A549 (cell line): Measurements from ENCODE around the gene GRM4. TPM values are rescaled to one million over a fixed set of nuclear protein-coding genes. Genes with fewer than 3 reads are reported as not detected.

Experiments used
- ATAC-seq, 2 experiments: fragments of 200-7000 bp in 1 of 2; fragments of >200 bp in 1 of 2; cut with Nextera tagmentation in 1 of 2; cut with Tn5 transposase in 1 of 2; 3 replicates each; pipeline versions ENCODE4 v1.8.0 to v1.9.1; 2018 to 2020; ENCODE audit warnings: mild to moderate bottlenecking in 1 of 2, moderate library complexity in 1 of 2
- CTCF ChIA-PET: fragments of 300-600 bp; sonication (Branson Sonifier 250); formaldehyde crosslinking; extraction: SDS; loops from one replicate; lab custom pipeline; 2021; ENCODE audit warnings: antibody characterized with exemption, inconsistent platforms; lab: Yijun Ruan, JAX
- POLR2A ChIA-PET: fragments of 350-600 bp; formaldehyde crosslinking; extraction: SDS; loops from one replicate; lab custom pipeline; 2021; ENCODE audit warnings: antibody characterized with exemption, inconsistent platforms; lab: Yijun Ruan, JAX
- DNase-seq, 2 experiments: peaks; one replicate each; pipeline versions ENCODE4 v3.0.0 to v3.0.0-alpha.2; 2011 to 2016; ENCODE audit warnings: low read depth in 1 of 2, low spot score in 1 of 2
- FAIRE-seq: peaks from 2 replicates; lab custom pipeline; 2011; peaks lifted over from hg19 to GRCh38; lab: Jason Lieb, UNC
- H3K27ac ChIP-seq, 2 experiments: fragments of >200 bp; sonication (Bioruptor Twin); formaldehyde crosslinking; 3 replicates each; pipeline ENCODE4 v1.5.1; 2016 to 2017
- H3K4me1 ChIP-seq: fragments of >200 bp; sonication (Bioruptor Twin); formaldehyde crosslinking; 3 replicates; pipeline ENCODE4 v1.6.1; 2016
- H3K4me2 ChIP-seq: fragments of >200 bp; sonication (Bioruptor Twin); formaldehyde crosslinking; 3 replicates; pipeline ENCODE4 v1.6.1; 2016
- H3K4me3 ChIP-seq: fragments of >200 bp; sonication (Bioruptor Twin); formaldehyde crosslinking; 3 replicates; pipeline ENCODE4 v1.5.1; 2016
- H3K9me3 ChIP-seq: fragments of >200 bp; sonication (Bioruptor Twin); formaldehyde crosslinking; 3 replicates; pipeline ENCODE4 v1.6.1; 2016
- BHLHE40 ChIP-seq: IDR thresholded peaks from 2 replicates; pipeline ENCODE4 v1.6.1; 2012; ENCODE audit warnings: low read depth, low read length, inconsistent platforms
- CHD4 ChIP-seq: fragments of 200-600 bp; sonication (generic); IDR thresholded peaks from 2 replicates; pipeline ENCODE4 v1.6.1; 2016; ENCODE audit warnings: antibody characterized with exemption, mild to moderate bottlenecking, borderline replicate concordance
- CTCF ChIP-seq: fragments of >200 bp; sonication (Bioruptor Twin); formaldehyde crosslinking; IDR thresholded peaks from 3 replicates; pipeline ENCODE4 v1.5.1; 2016
- E2F6 ChIP-seq: IDR thresholded peaks from 2 replicates; pipeline ENCODE4 v1.6.1; 2012; ENCODE audit warnings: low read depth, borderline replicate concordance
- ESRRA ChIP-seq: fragments of 150-350 bp; IDR thresholded peaks from 2 replicates; pipeline ENCODE4 v1.6.1; 2014; ENCODE audit warnings: mild to moderate bottlenecking, low read length, borderline replicate concordance
- HDAC2 ChIP-seq: fragments of 200-600 bp; sonication (generic); IDR thresholded peaks from 2 replicates; pipeline ENCODE4 v1.6.1; 2016
- HEYL ChIP-seq: fragments of 250-450 bp; sonication (Bioruptor Pico); IDR thresholded peaks from 2 replicates; pipeline ENCODE4 v1.8.0; 2021; ENCODE audit warnings: mild to moderate bottlenecking, moderate library complexity
- HOXA7 ChIP-seq: fragments of 250-450 bp; sonication (Bioruptor Pico); IDR thresholded peaks from 2 replicates; pipeline ENCODE4 v1.5.0; 2020; ENCODE audit warnings: mild to moderate bottlenecking, moderate library complexity
- KDM1A ChIP-seq: fragments of 200-600 bp; sonication (generic); IDR thresholded peaks from 2 replicates; pipeline ENCODE4 v1.6.1; 2016; ENCODE audit warnings: low read depth, mild to moderate bottlenecking
- NFE2L2 ChIP-seq: fragments of 150-350 bp; conservative IDR thresholded peaks from 2 replicates; pipeline ENCODE4 v1.6.1; 2014; ENCODE audit warnings: low read length
- NR3C1 ChIP-seq: fragments of >200 bp; sonication (Bioruptor Twin); formaldehyde crosslinking; IDR thresholded peaks from 3 replicates; pipeline ENCODE4 v1.6.1; 2017
- PHF8 ChIP-seq: fragments of 200-600 bp; sonication (generic); IDR thresholded peaks from 2 replicates; pipeline ENCODE4 v1.6.1; 2016; ENCODE audit warnings: low read depth, mild to moderate bottlenecking, antibody characterized with exemption, moderate library complexity, borderline replicate concordance
- POLR2A ChIP-seq: IDR thresholded peaks from 2 replicates; pipeline ENCODE4 v1.6.1; 2012; ENCODE audit warnings: mild to moderate bottlenecking, low read length
- RAD21 ChIP-seq, 2 experiments: fragments of >200 bp in 1 of 2; sonication (Bioruptor Twin) in 1 of 2; formaldehyde crosslinking in 1 of 2; IDR thresholded peaks in 1 of 2; conservative IDR thresholded peaks in 1 of 2; 2 replicates in 1 of 2; 3 replicates in 1 of 2; pipeline ENCODE4 v1.6.1; 2012 to 2018; ENCODE audit warnings: inconsistent platforms in 1 of 2
- RCOR1 ChIP-seq: fragments of 150-350 bp; IDR thresholded peaks from 2 replicates; pipeline ENCODE4 v1.6.1; 2014; ENCODE audit warnings: antibody characterized with exemption, low read length, low read depth
- RFX5 ChIP-seq: fragments of 450-650 bp; IDR thresholded peaks from 2 replicates; pipeline ENCODE4 v1.7.1; 2014; ENCODE audit warnings: antibody characterized with exemption, mild to moderate bottlenecking, moderate library complexity
- TFCP2L1 ChIP-seq: fragments of 250-450 bp; sonication (Bioruptor Pico); IDR thresholded peaks from 2 replicates; pipeline ENCODE4 v1.5.0; 2021; ENCODE audit warnings: mild to moderate bottlenecking
- TP53 ChIP-seq: fragments of 250-450 bp; sonication (Bioruptor Pico); IDR thresholded peaks from 2 replicates; pipeline ENCODE4 v1.5.0; 2021; ENCODE audit warnings: mild to moderate bottlenecking, moderate library complexity
- WGBS: methylation state at CpG from one replicate; pipeline ENCODE4 v1.1.6; 2017; ENCODE audit errors: missing lambda C conversion rate; 5-methylcytosine and 5-hydroxymethylcytosine counted together
- polyA plus RNA-seq, 4 experiments: library from polyadenylated mRNA; depleted of rRNA in 3 of 4; stranded (reverse); fragments of >200 nt; fragmentation: RNase III in 1 of 4; extraction: RNeasy Plus Mini Kit Qiagen cat#74134 plus additional on column Dnase treatment in 1 of 4; gene quantifications; 2 replicates in 3 of 4; 3 replicates in 1 of 4; pipeline ENCODE4 v1.2.3, GENCODE V29; 2011 to 2017
- TF ChIP-seq, protein P1 (sequence below): fragments of 450-650 bp; IDR thresholded peaks from 2 replicates; pipeline ENCODE4 v1.6.1; 2014; ENCODE audit warnings: antibody characterized with exemption
- TF ChIP-seq, protein P2 (sequence below): fragments of >200 bp; sonication (Bioruptor Twin); formaldehyde crosslinking; IDR thresholded peaks from 3 replicates; pipeline ENCODE4 v1.6.1; 2016
- TF ChIP-seq, protein P3 (sequence below): IDR thresholded peaks from 2 replicates; pipeline ENCODE4 v1.6.1; 2012

GRM4 gene
- polyA plus RNA-seq, 2 of the 4 experiments (the other 2 are of a cell fraction), result 0.05 TPM

DNA sequence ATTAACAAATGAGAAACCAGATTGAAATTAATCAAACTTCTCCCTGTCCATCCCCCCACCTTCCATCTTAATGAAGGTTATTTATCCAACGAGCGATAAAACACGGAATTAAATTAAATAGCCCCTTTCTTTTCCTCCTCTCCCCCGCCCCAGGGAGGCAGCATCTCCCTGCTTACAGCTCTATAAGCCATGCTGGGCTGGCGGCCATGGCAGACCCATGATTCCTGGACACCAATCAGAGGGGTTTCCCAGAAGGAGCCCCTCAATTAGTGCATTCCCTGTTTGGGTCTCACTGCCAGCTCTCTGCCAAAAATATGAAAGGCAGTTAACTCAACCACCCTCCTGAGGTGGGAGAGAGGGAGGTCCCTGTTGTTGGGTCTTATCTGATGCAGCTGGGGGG lies 33.8 kb downstream of the GRM4 start:
- ATAC-seq (no peak), FAIRE-seq (no peak), DNase-seq (no peak)
- ChIA-PET POLR2A (no interaction called here), CTCF (interaction anchor here (1.0 to 1.5 kb wide), 3 partner anchors 33 to 85 kb away, joined by 3 to 4 read pairs (median 4); no protein-coding TSS in a partner anchor)
- Histone ChIP-seq H3K4me1 (no peaks in the 10 kb centered on the region), H3K9me3 (no peaks in the 10 kb centered on the region), H3K4me3 (no peak overlapping the region), H3K4me2 (no peak overlapping the region), H3K27ac (no peak overlapping the region)
- 0% methylated on average over 5 of the region's 5 CpGs for WGBS
- TF ChIP-seq CHD4 (no peak), HOXA7 (CRISPR knock-in tag) (no peak), NR3C1 (no peak), RCOR1 (no peak)

DNA sequence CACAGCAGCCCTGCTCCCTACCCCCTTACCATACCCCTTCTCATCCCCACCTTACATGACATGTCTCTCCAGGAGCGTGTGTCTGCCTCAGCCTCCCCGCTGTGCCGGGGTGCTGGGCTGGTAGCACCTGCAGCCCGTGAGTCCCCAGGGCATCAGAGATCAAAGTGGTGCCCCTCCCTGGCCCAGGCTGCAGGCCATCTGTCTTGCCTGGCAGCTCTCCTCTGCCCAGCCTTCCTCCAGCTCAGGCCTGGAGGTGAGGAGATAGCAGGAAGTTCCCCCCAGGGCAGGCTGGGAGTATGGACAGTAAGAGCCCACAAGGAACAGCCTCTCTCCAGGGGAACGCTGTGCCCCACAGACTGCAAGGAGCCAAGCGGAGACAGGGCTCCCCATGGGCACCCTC lies 35.3 kb downstream of the GRM4 start:
- Histone ChIP-seq H3K4me1 (no peaks in the 10 kb centered on the region), H3K27ac (no peak overlapping the region), H3K9me3 (no peaks in the 10 kb centered on the region), H3K4me3 (no peak overlapping the region), H3K4me2 (no peak overlapping the region)
- DNase-seq, result no peak
- no peak for ATAC-seq
- no peak for FAIRE-seq
- WGBS, result no CpG with 5 or more reads among the region's 6 CpGs
- CTCF ChIA-PET, result interaction anchor here (0.6 to 2.3 kb wide), 2 partner anchors 45 to 705 kb away, joined by 3 to 6 read pairs; no protein-coding TSS in a partner anchor
- TF ChIP-seq KDM1A (no peak), TP53 (CRISPR knock-in tag) (no peak), BHLHE40 (no peak), POLR2A (no peak), PHF8 (no peak), HEYL (CRISPR knock-in tag) (no peak), HDAC2 (no peak), CHD4 (no peak), CTCF (no peak), NR3C1 (no peak)
- TF ChIP-seq, protein P1, sequence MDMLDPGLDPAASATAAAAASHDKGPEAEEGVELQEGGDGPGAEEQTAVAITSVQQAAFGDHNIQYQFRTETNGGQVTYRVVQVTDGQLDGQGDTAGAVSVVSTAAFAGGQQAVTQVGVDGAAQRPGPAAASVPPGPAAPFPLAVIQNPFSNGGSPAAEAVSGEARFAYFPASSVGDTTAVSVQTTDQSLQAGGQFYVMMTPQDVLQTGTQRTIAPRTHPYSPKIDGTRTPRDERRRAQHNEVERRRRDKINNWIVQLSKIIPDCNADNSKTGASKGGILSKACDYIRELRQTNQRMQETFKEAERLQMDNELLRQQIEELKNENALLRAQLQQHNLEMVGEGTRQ, result no peak
- TF ChIP-seq, protein P2, sequence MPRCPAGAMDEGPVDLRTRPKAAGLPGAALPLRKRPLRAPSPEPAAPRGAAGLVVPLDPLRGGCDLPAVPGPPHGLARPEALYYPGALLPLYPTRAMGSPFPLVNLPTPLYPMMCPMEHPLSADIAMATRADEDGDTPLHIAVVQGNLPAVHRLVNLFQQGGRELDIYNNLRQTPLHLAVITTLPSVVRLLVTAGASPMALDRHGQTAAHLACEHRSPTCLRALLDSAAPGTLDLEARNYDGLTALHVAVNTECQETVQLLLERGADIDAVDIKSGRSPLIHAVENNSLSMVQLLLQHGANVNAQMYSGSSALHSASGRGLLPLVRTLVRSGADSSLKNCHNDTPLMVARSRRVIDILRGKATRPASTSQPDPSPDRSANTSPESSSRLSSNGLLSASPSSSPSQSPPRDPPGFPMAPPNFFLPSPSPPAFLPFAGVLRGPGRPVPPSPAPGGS, result no peak
- POLR2A ChIA-PET, result no interaction called here

DNA sequence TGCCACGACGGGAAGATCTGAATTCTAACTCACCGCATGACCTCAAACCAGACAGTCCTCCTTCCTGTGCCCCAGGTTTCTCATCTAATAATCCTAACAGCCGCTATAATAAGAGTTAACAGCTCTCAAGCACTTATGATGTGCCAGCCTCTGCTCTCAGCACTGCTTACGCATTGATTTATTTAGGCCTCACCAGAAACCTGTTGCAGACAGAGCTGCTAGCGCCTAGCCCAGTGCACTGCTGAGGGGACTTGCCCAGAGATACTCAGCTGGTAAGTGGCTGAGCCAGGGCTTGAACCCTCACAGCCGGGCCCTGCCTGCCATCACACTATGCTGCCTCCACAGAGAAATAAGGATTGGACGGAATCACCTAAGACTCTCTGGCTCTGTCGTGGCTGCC lies 37.7 kb downstream of the GRM4 start:
- H3K9me3 ChIP-seq, result no peaks in the 10 kb centered on the region
- ChIA-PET POLR2A (no interaction called here), CTCF (no interaction called here)
- no peak overlapping the region for H3K27ac ChIP-seq
- H3K4me3 ChIP-seq, result no peak overlapping the region
- no peak for DNase-seq
- no peak for ATAC-seq
- 65% methylated on average over 7 of the region's 9 CpGs for WGBS
- no peak overlapping the region for H3K4me2 ChIP-seq
- no peak for FAIRE-seq
- H3K4me1 ChIP-seq, result no peaks in the 10 kb centered on the region
- TF ChIP-seq E2F6 (no peak), ESRRA (no peak), BHLHE40 (no peak), NR3C1 (no peak), RFX5 (no peak), HDAC2 (no peak), TFCP2L1 (CRISPR knock-in tag) (no peak), NFE2L2 (no peak), CTCF (no peak), RAD21 (conservative IDR thresholded peaks at IDR 0.05 in 1 of 2, IDR thresholded peaks at IDR 0.05 in 1 of 2) (no peak), TP53 (CRISPR knock-in tag) (no peak)
- TF ChIP-seq, protein P3, sequence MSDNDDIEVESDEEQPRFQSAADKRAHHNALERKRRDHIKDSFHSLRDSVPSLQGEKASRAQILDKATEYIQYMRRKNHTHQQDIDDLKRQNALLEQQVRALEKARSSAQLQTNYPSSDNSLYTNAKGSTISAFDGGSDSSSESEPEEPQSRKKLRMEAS, result no peak
- TF ChIP-seq, protein P2, result no peak
